ENCODE data around the gene MYH15. TPM values are rescaled to one million over a fixed set of nuclear protein-coding genes. Genes with fewer than 3 reads are reported as not detected.

MYH15 gene
- total RNA-seq, 1 donor from 2014 or later, result 0.09 TPM

DNA sequence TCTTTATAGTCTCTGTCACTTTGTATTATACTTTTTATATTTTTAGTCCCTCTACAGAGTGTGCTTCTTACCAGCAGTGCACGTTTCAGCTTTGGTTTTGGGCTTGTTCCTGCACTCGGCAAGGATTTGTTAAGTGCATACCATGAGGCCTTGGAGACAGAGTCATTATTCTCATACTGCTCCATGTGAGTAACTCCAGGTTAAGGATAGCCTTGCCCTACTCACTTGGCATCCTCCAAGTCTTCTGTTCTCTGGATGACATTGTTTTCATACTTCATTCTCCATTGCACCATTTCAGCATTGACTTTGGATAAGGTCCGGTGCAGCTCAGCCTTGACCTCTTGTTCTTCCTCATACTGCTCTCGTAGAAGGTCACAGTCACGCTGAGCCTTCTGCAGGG, 96.4 kb downstream of the MYH15 start:
- intact Hi-C loops (cut with micrococcal nuclease), result no loop called here
- TF ChIP-seq, protein P1, sequence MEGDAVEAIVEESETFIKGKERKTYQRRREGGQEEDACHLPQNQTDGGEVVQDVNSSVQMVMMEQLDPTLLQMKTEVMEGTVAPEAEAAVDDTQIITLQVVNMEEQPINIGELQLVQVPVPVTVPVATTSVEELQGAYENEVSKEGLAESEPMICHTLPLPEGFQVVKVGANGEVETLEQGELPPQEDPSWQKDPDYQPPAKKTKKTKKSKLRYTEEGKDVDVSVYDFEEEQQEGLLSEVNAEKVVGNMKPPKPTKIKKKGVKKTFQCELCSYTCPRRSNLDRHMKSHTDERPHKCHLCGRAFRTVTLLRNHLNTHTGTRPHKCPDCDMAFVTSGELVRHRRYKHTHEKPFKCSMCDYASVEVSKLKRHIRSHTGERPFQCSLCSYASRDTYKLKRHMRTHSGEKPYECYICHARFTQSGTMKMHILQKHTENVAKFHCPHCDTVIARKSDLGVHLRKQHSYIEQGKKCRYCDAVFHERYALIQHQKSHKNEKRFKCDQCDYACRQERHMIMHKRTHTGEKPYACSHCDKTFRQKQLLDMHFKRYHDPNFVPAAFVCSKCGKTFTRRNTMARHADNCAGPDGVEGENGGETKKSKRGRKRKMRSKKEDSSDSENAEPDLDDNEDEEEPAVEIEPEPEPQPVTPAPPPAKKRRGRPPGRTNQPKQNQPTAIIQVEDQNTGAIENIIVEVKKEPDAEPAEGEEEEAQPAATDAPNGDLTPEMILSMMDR (IDR thresholded peaks at IDR 0.05), result no peak
- Mint-ChIP-seq H3K4me1 (peaks cover 1% of the 10 kb centered on the region), H3K36me3 (ENCODE audit: low read depth) (no peaks in the 10 kb centered on the region), H3K4me3 (no peak overlapping the region), H3K27ac (no peak overlapping the region), H3K27me3 (peaks cover 1% of the 10 kb centered on the region), H3K9me3 (no peaks in the 10 kb centered on the region)
- ATAC-seq (ENCODE audit: low read depth) (no peak), DNase-seq (no peak)
- POLR2A ChIA-PET, result interaction anchor here (0.5 kb wide), 1 partner anchor 29 kb away, joined by 3 read pairs; no protein-coding TSS in a partner anchor
- CTCF ChIA-PET, result interaction anchor here (1.1 kb wide), 1 partner anchor 64 kb away, joined by 4 read pairs; no protein-coding TSS in a partner anchor

DNA sequence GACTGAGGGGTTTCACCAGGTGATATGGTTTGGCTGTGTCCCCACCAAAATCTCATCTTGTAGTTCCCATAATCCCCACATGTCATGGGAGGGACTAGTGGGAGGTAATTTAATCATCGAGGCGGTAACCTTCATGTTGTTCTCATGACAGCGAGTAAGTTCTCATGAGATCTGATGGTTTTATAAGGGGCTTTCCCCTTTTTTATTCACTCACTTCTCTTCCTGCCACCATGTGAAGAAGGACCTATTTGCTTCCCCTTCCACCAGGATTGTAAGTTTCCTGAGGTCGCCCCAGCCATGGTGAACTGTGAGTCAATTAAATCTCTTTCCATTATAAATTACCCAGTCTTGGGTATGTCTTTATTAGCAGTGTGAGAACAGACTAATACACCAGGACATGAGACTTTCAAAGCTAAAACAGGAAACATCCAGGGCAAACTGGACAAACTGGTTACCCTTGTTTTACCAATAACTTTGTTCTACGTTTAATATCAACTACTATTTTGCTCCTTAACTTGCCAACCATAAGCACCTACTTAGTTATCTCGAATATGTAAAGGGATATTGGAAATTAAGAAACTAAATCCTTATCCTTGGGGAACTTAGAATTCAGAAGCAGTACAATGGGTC, 98.2 kb downstream of the MYH15 start:
- DNase-seq, result no peak
- Mint-ChIP-seq H3K4me3 (no peak overlapping the region), H3K4me1 (peaks cover 19% of the 10 kb centered on the region), H3K27ac (no peak overlapping the region), H3K36me3 (ENCODE audit: low read depth) (no peaks in the 10 kb centered on the region), H3K27me3 (peaks cover 1% of the 10 kb centered on the region), H3K9me3 (no peaks in the 10 kb centered on the region)
- POLR2A ChIA-PET, result no interaction called here
- CTCF ChIA-PET, result no interaction called here
- intact Hi-C loops (cut with micrococcal nuclease), result no loop called here
- ATAC-seq (ENCODE audit: low read depth), result no peak
- TF ChIP-seq, protein P1 (IDR thresholded peaks at IDR 0.05), result no peak

DNA sequence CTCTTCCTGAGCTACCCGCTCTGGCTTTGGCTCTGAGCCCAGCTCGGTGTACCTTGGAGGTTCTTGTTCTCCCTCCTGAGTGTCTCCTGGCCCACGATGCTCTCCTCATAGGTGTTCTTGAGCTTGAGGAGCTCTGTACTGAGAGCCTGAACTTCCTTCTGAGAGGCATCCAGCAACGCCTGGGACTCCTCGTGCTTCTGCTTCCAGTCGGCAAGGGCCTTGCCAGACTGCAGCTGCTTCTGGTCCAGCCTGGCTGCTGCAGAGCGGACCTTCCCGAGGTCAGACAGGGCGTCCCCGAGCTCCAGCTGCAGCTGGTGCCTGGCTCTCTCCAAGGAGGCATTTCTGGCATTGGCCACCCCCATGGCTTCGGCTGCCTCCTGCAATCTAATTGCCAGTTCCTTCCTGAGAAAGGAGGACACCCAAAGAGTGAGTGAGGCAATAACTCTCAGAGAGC, 99.8 kb downstream of the MYH15 start:
- ChIA-PET CTCF (interaction anchor here (1.2 kb wide), 1 partner anchor 472 kb away, joined by 3 read pairs; no protein-coding TSS in a partner anchor), POLR2A (interaction anchor here (0.5 kb wide), 1 partner anchor 367 kb away, joined by 3 read pairs; no protein-coding TSS in a partner anchor)
- Mint-ChIP-seq H3K27ac (no peak overlapping the region), H3K9me3 (no peaks in the 10 kb centered on the region), H3K4me1 (peaks cover 29% of the 10 kb centered on the region), H3K36me3 (ENCODE audit: low read depth) (no peaks in the 10 kb centered on the region), H3K27me3 (peaks cover under 1% of the 10 kb centered on the region), H3K4me3 (no peak overlapping the region)
- no peak for DNase-seq
- ATAC-seq (ENCODE audit: low read depth), result no peak
- TF ChIP-seq, protein P1 (IDR thresholded peaks at IDR 0.05), result no peak
- intact Hi-C loops (cut with micrococcal nuclease), result no loop called here

DNA sequence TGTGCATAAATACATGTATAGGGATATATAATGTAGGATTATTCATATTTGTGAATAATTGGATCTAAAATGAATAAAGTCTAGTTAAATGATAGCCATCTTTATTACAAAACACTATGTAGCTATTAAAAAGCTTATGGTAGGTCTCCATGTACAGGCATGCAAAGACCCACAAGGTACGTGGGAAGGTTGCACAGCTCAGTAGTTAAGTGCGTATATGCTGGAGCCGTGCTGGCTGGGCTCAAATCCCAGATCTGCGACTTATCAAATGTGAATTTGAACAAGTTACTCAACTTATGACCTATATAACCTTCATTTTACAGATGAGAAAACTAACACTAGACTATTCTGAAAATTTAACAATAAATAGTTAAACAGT, 100.6 kb downstream of the MYH15 start:
- Mint-ChIP-seq H3K9me3 (no peaks in the 10 kb centered on the region), H3K27me3 (no peaks in the 10 kb centered on the region), H3K36me3 (ENCODE audit: low read depth) (no peaks in the 10 kb centered on the region), H3K27ac (no peak overlapping the region), H3K4me3 (no peak overlapping the region), H3K4me1 (peaks cover 29% of the 10 kb centered on the region)
- CTCF ChIA-PET, result interaction anchor here (0.9 kb wide), 1 partner anchor 68 kb away, joined by 5 read pairs; no protein-coding TSS in a partner anchor
- intact Hi-C loops (cut with micrococcal nuclease), result loop anchor here (5.0 to 10.0 kb wide), 5 partner anchors 372 to 975 kb away; no protein-coding TSS in a partner anchor
- ATAC-seq (ENCODE audit: low read depth) (no peak), DNase-seq (no peak)
- TF ChIP-seq, protein P1 (IDR thresholded peaks at IDR 0.05), result no peak
- POLR2A ChIA-PET, result no interaction called here

DNA sequence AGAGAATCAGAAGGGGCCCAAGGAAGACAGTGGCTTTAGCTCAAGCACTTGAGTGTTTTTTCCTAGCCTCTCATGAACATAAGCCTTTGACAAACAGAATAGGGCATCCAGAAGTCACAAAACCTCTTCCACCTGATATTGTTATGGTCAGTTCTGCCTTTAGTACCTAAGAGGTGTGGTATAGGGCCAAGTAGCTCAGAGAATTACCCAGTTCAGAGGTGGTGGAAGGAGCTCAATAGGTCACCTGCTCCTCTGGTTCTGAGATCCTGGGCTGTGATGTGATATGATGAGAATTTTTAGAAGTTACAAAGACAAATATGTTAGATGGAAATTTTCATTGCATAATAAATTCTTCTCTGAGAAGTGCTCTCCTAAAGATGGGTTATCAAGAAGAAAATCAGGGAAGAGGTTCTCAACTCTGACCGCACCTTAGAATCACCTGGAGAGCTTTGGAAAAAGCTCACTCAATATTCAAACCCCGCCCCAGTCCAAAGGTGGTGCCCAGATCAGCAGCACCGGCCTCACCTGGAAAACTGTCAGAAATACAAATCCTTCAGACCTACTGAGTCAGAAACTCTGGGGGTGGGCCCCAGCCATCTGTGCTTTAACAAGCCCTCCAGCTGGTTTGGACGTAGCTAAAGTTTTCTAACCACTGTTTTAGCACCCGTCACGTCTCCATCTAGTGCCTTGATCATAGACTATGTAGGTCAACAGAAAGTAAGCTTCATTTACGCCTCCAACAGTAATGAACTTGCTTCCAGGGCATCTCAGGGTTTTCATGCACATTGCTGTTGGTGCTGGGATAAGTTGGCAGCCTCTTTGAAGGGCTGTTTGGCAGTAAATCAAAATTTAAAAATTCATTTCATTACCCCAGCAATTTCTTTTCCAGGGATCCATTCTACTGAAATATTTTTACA, 101.3 kb downstream of the MYH15 start:
- POLR2A ChIA-PET, result no interaction called here
- Mint-ChIP-seq H3K4me3 (no peak overlapping the region), H3K36me3 (ENCODE audit: low read depth) (no peaks in the 10 kb centered on the region), H3K27me3 (no peaks in the 10 kb centered on the region), H3K4me1 (peaks cover 29% of the 10 kb centered on the region), H3K27ac (peak overlapping the region; percentile 87), H3K9me3 (no peaks in the 10 kb centered on the region)
- intact Hi-C loops (cut with micrococcal nuclease), result loop anchor here (5.0 to 10.0 kb wide), 5 partner anchors 372 to 974 kb away; no protein-coding TSS in a partner anchor
- CTCF ChIA-PET, result interaction anchor here (0.9 kb wide), 1 partner anchor 69 kb away, joined by 5 read pairs; no protein-coding TSS in a partner anchor
- DNase-seq (no peak), ATAC-seq (ENCODE audit: low read depth) (no peak)
- TF ChIP-seq, protein P1 (IDR thresholded peaks at IDR 0.05), result no peak
